AG04449 (cell line): Measurements from ENCODE around the gene NPAT.
A peak's percentile ranks its signal among the peaks of the same experiment; 100 is the strongest.

Experiments
- CTCF ChIA-PET: fragments of 350-600 bp; formaldehyde crosslinking; extraction: SDS; loops from one replicate; lab custom pipeline; 2021; ENCODE audit warnings: antibody characterized with exemption; lab: Yijun Ruan, JAX
- POLR2A ChIA-PET: fragments of 400-600, 350-600 bp; formaldehyde crosslinking; extraction: SDS; loops from one replicate; lab custom pipeline; 2020; ENCODE audit warnings: antibody characterized with exemption, inconsistent platforms; lab: Yijun Ruan, JAX
- DNase-seq: peaks from one replicate; pipeline ENCODE4 v3.0.0-alpha.2; 2010; ENCODE audit warnings: low read depth, low spot score
- H3K4me3 ChIP-seq: 2 replicates; pipeline ENCODE4 v1.5.1; 2011; ENCODE audit warnings: low read depth, mild to moderate bottlenecking, control low read depth, low read length
- CTCF ChIP-seq: IDR thresholded peaks from one replicate; pipeline ENCODE4 v1.5.1; 2011; ENCODE audit warnings: mild to moderate bottlenecking, moderate library complexity, low read length, control low read depth, inconsistent platforms; ENCODE audit not compliant: insufficient read depth; ENCODE audit errors: missing control alignments

Gene NPAT

GRCh38 chr11:108221911-108222573 lies 396 bp downstream of the NPAT start:
- DNase-seq = no peak
- ChIA-PET CTCF (interaction anchor here (0.9 to 1.7 kb wide), 3 partner anchors 14 to 429 kb away, joined by 3 to 5 read pairs (median 4); no protein-coding TSS in a partner anchor), POLR2A (no interaction called here)
- H3K4me3 ChIP-seq = peak overlapping the region; percentile 90
- TF ChIP-seq CTCF = no peak

- ChIA-PET CTCF (interaction anchor here (1.2 to 1.7 kb wide), 2 partner anchors 13 to 428 kb away, joined by 3 to 5 read pairs; no protein-coding TSS in a partner anchor), POLR2A (no interaction called here)
- peak overlapping the region; percentile 90 for H3K4me3 ChIP-seq
- DNase-seq = no peak
- no peak for TF ChIP-seq CTCF
Measured at GRCh38 chr11:108221371-108221770, 1.1 kb downstream of the NPAT start.

GRCh38 chr11:108220721-108221336 lies 1.6 kb downstream of the NPAT start:
- POLR2A ChIA-PET = no interaction called here
- CTCF ChIA-PET = interaction anchor here (0.6 to 1.7 kb wide), 3 partner anchors 13 to 428 kb away, joined by 3 to 5 read pairs (median 3); no protein-coding TSS in a partner anchor
- H3K4me3 ChIP-seq = peak overlapping the region; percentile 90
- DNase-seq = no peak
- TF ChIP-seq CTCF = no peak

GRCh38 chr11:108218912-108219783 lies 3.3 kb downstream of the NPAT start:
- no peak overlapping the region for H3K4me3 ChIP-seq
- POLR2A ChIA-PET = interaction anchor here (1.0 kb wide), 1 partner anchor 445 kb away, joined by 3 read pairs; the partner anchor contains the start of gene DDX10
- CTCF ChIA-PET = no interaction called here
- TF ChIP-seq CTCF = no peak
- no peak for DNase-seq

GRCh38 chr11:108218455-108218854 lies 4.0 kb downstream of the NPAT start:
- POLR2A ChIA-PET = interaction anchor here (1.0 kb wide), 1 partner anchor 446 kb away, joined by 3 read pairs; the partner anchor contains the start of gene DDX10
- DNase-seq = no peak
- TF ChIP-seq CTCF = no peak
- H3K4me3 ChIP-seq = no peak overlapping the region
- CTCF ChIA-PET = no interaction called here

GRCh38 chr11:108216988-108217387 lies 5.5 kb downstream of the NPAT start:
- CTCF ChIA-PET = no interaction called here
- POLR2A ChIA-PET = no interaction called here

More at GRCh38 chr11:108216988-108217387, 5.5 kb downstream of the NPAT start:
- TF ChIP-seq CTCF = no peak
- H3K4me3 ChIP-seq = no peak overlapping the region
- no peak for DNase-seq
